K562 (cell line): ENCODE measurements around the gene FAM117B. TPM values are rescaled to one million over a fixed set of nuclear protein-coding genes. Genes with fewer than 3 reads are reported as not detected.
"Not testable (repeated sequence)": the region's sequence is repeated elsewhere in the genome, so short reads cannot be mapped to it uniquely, and the experiment has no call there.

Experiments used
- ATAC-seq: fragments of 200-7000 bp; cut with Tn5 transposase; 3 replicates; pipeline ENCODE4 v1.9.1; 2020; ENCODE audit warnings: moderate library complexity
- BruUV-seq: library from RNA; stranded (reverse); fragments of 400-500 nt; replicated peaks from 2 replicates; lab custom pipeline; 2021; lab: Mats Ljungman, UMichigan
- CTCF ChIA-PET: fragments of 300-600 bp; formaldehyde crosslinking; extraction: SDS; loops from one replicate; lab custom pipeline; 2021; ENCODE audit warnings: low intra/inter-chr PET ratio; lab: Yijun Ruan, JAX
- POLR2A ChIA-PET: fragments of 300-600, 350-650 bp; sonication (Branson Sonifier 250); formaldehyde crosslinking; extraction: SDS; loops from one replicate; lab custom pipeline; 2021; ENCODE audit warnings: antibody characterized with exemption, inconsistent platforms; lab: Yijun Ruan, JAX
- DNase-seq, 4 experiments: peaks; one replicate each; pipeline versions ENCODE4 v3.0.0 to v3.0.0-alpha.2; 2011 to 2018; ENCODE audit warnings: low spot score in 3 of 4, mixed read lengths in 3 of 4; ENCODE audit errors: extremely low read depth in 1 of 4
- FAIRE-seq: peaks from 2 replicates; lab custom pipeline; 2011; peaks lifted over from hg19 to GRCh38; lab: Jason Lieb, UNC
- H2AFZ ChIP-seq: 2 replicates; pipeline ENCODE4 v1.6.0; 2011; ENCODE audit warnings: low read depth, low read length, control low read depth, inconsistent platforms
- H3K27ac ChIP-seq: fragments of 200-600 bp; 3 replicates; pipeline ENCODE4 v1.8.0; 2011; ENCODE audit warnings: low read depth, mild to moderate bottlenecking, control low read depth, inconsistent platforms, low read length, moderate library complexity, mixed read lengths; ENCODE audit errors: extremely low read depth
- H3K27me3 ChIP-seq, 2 experiments: fragments of 300-600 bp in 1 of 2; 2 replicates in 1 of 2; 3 replicates in 1 of 2; pipeline versions ENCODE4 v1.6.0 to v1.8.0; 2011; ENCODE audit warnings: inconsistent platforms in 2 of 2, low read length in 2 of 2, mild to moderate bottlenecking in 1 of 2, mixed read lengths in 1 of 2, moderate library complexity in 1 of 2; ENCODE audit not compliant: control insufficient read depth in 2 of 2, insufficient read depth in 2 of 2
- H3K36me3 ChIP-seq: fragments of 300-600 bp; 3 replicates; pipeline ENCODE4 v1.8.0; 2011; ENCODE audit warnings: mild to moderate bottlenecking, low read length, inconsistent platforms; ENCODE audit not compliant: control insufficient read depth, insufficient read depth
- H3K4me1 ChIP-seq, 2 experiments: fragments of 200-600 bp in 1 of 2; replicated peaks in 1 of 2; 2 replicates in 1 of 2; 3 replicates in 1 of 2; pipeline versions ENCODE4 v1.5.1 to v1.8.0; 2011; ENCODE audit warnings: inconsistent platforms in 2 of 2, low read length in 2 of 2, mild to moderate bottlenecking in 1 of 2, mixed read lengths in 1 of 2, moderate library complexity in 1 of 2; ENCODE audit not compliant: control insufficient read depth in 2 of 2, insufficient read depth in 2 of 2
- H3K4me2 ChIP-seq: 2 replicates; pipeline ENCODE4 v1.6.1; 2011; ENCODE audit warnings: low read length, control low read depth, inconsistent platforms, mixed read lengths; ENCODE audit not compliant: insufficient read depth
- H3K4me3 ChIP-seq: fragments of 200-600 bp; sonication (generic), shearing (Covaris generic); 2 replicates; pipeline ENCODE4 v1.5.1; 2016; ENCODE audit warnings: control low read depth, inconsistent platforms
- H3K79me2 ChIP-seq: fragments of 200-600 bp; 3 replicates; pipeline ENCODE4 v1.8.0; 2011; ENCODE audit warnings: low read length, inconsistent platforms; ENCODE audit not compliant: control insufficient read depth, insufficient read depth
- H3K9ac ChIP-seq, 2 experiments: 2 replicates each; pipeline versions ENCODE4 v1.6.0 to v1.6.1; 2011; ENCODE audit warnings: low read depth in 2 of 2, low read length in 2 of 2, control low read depth in 1 of 2, inconsistent platforms in 1 of 2, mild to moderate bottlenecking in 1 of 2, mixed read lengths in 1 of 2; ENCODE audit not compliant: insufficient read depth in 1 of 2
- H3K9me1 ChIP-seq: one replicate; pipeline ENCODE4 v1.6.0; 2011; ENCODE audit warnings: inconsistent platforms, mild to moderate bottlenecking, low read length, moderate library complexity; ENCODE audit not compliant: control insufficient read depth, insufficient read depth
- H3K9me3 ChIP-seq: replicated peaks from 2 replicates; pipeline ENCODE4 v1.5.1; 2011; ENCODE audit warnings: low read depth, low read length, inconsistent platforms; ENCODE audit not compliant: control insufficient read depth, insufficient read depth
- H4K20me1 ChIP-seq: replicated peaks from 2 replicates; pipeline ENCODE4 v1.6.1; 2011; ENCODE audit warnings: low read length, inconsistent platforms, mixed read lengths; ENCODE audit not compliant: control insufficient read depth, insufficient read depth
- WGBS: fragments of 100-300 bp; shearing (Covaris generic); methylation state at CpG from one replicate; pipeline ENCODE4 v1.1.6; 2016; ENCODE audit warnings: low coverage, mixed read lengths; ENCODE audit not compliant: insufficient coverage; ENCODE audit errors: missing lambda C conversion rate; 5-methylcytosine and 5-hydroxymethylcytosine counted together
- in situ Hi-C: fragments of 300-500 bp; cut with MboI; formaldehyde crosslinking; loops from 4 replicates; pipeline ENCODE4 v1.15.0; 2018; ENCODE audit warnings: inconsistent platforms, mixed read lengths
- intact Hi-C: fragments of 100-400 bp; cut with micrococcal nuclease; formaldehyde crosslinking; loops from 2 replicates; pipeline ENCODE4 v1.14.2; 2022
- polyA plus RNA-seq, 8 experiments: library from polyadenylated mRNA; depleted of rRNA in 4 of 8; stranded (reverse) in 5 of 8; unstranded in 3 of 8; fragments of >200 nt; fragmentation: Nextera tagmentation in 2 of 8; fragmentation: Illumina TruSeq in 1 of 8; extraction: Ambion mirVana in 2 of 8; extraction: Trizol in 1 of 8; gene quantifications; 2 replicates each; pipeline versions ENCODE4 v1.2.1 to v1.2.3, GENCODE V29; 2011 to 2014; ENCODE audit warnings: inconsistent platforms in 1 of 8, missing spikeins in 1 of 8
- total RNA-seq, 7 experiments: library from RNA; depleted of rRNA in 6 of 7; stranded (reverse); fragments of >200 nt in 6 of 7; fragmentation: Illumina TruSeq in 2 of 7; extraction: Trizol in 2 of 7; gene quantifications; 2 replicates each; pipeline versions ENCODE4 v1.2.1 to v1.2.3, GENCODE V29; 2011 to 2021; ENCODE audit warnings: low replicate concordance in 1 of 7

FAM117B gene
- total and polyA plus RNA-seq, 9 of the 15 experiments (the other 6 are each of a cell fraction or from before 2014, with no cell fraction given), result 1.6 to 5.2 (median 2.6) TPM

GRCh38 chr2:202805911-202806310 lies 171.1 kb downstream of the FAM117B start:
- BruUV-seq, CTCF ChIA-PET, POLR2A ChIA-PET: not testable (repeated sequence)

GRCh38 chr2:202807431-202808138 lies 172.8 kb downstream of the FAM117B start:
- CTCF ChIA-PET, H3K4me3 ChIP-seq, H3K4me2 ChIP-seq, H3K27me3 ChIP-seq, intact Hi-C loops, H4K20me1 ChIP-seq, H3K9me1 ChIP-seq, H2AFZ ChIP-seq, H3K9me3 ChIP-seq, H3K36me3 ChIP-seq, H3K79me2 ChIP-seq, H3K4me1 ChIP-seq, in situ Hi-C loops, FAIRE-seq, POLR2A ChIA-PET, H3K27ac ChIP-seq, BruUV-seq, H3K9ac ChIP-seq: not testable (repeated sequence)
- DNase-seq (peak in 1 of 4 experiments; percentile 5), ATAC-seq (peak; percentile 57; the same call in 2 of the 3 replicates)
- no CpG with 5 or more reads among the region's 1 CpG for WGBS

More at GRCh38 chr2:202805911-202806310, 171.1 kb downstream of the FAM117B start:
- in situ Hi-C loops, intact Hi-C loops, H3K4me3 ChIP-seq, ATAC-seq, DNase-seq, H3K9ac ChIP-seq, H4K20me1 ChIP-seq, FAIRE-seq, H3K9me1 ChIP-seq, H2AFZ ChIP-seq, H3K4me1 ChIP-seq, H3K79me2 ChIP-seq, H3K9me3 ChIP-seq, H3K27me3 ChIP-seq, H3K4me2 ChIP-seq, H3K27ac ChIP-seq, H3K36me3 ChIP-seq: not testable (repeated sequence)
- WGBS, result 75% methylated on average over 9 of the region's 9 CpGs
